Measurements from ENCODE around the gene GABRB3.

GRCh38 chr15:26630857-26631256 lies 142.0 kb downstream of the GABRB3 start:
- TF ChIP-seq CTCF (IDR thresholded peaks at IDR 0.05; ENCODE audit: poor library complexity) = no peak
- TF ChIP-seq EZH2phosphoT487 (IDR thresholded peaks at IDR 0.05; ENCODE audit: low read depth, severe bottlenecking, unreplicated experiment) = no peak
